PC-3 (cell line): ENCODE measurements around the gene TMEM178B. TPM values are rescaled to one million over a fixed set of nuclear protein-coding genes. Genes with fewer than 3 reads are reported as not detected.

ENCODE experiments used
- ATAC-seq: fragments of 200-7000 bp; cut with Tn5 transposase; 2 replicates; pipeline ENCODE4 v1.9.1; 2020; ENCODE audit warnings: mild to moderate bottlenecking, moderate library complexity
- BruUV-seq: library from RNA; stranded (reverse); fragments of 400-500 nt; replicated peaks from 2 replicates; lab custom pipeline; 2021; lab: Mats Ljungman, UMichigan
- CTCF ChIA-PET: fragments of 300-600 bp; sonication (Branson Sonifier 250); formaldehyde crosslinking; loops from one replicate; lab custom pipeline; 2022; ENCODE audit warnings: antibody characterized with exemption; lab: Charles Lee
- POLR2A ChIA-PET: fragments of 300-600 bp; sonication (Branson Sonifier 250); formaldehyde crosslinking; loops from one replicate; lab custom pipeline; 2022; ENCODE audit warnings: antibody characterized with exemption; ENCODE audit not compliant: unreplicated experiment; lab: Charles Lee
- DNase-seq: peaks from one replicate; pipeline ENCODE4 v3.0.0-alpha.2; 2015
- H2AFZ ChIP-seq: fragments of 300-600 bp; sonication (generic); 2 replicates; pipeline ENCODE4 v1.6.0; 2016; ENCODE audit warnings: antibody characterized with exemption, low read length
- H3F3A ChIP-seq: fragments of 300-600 bp; sonication (generic); one replicate; pipeline ENCODE4 v1.6.0; 2017; ENCODE audit warnings: antibody characterized with exemption, low read length, control low read depth, mild to moderate bottlenecking; ENCODE audit not compliant: unreplicated experiment
- H3K27ac ChIP-seq: fragments of 300-600 bp; sonication (generic); 2 replicates; pipeline ENCODE4 v1.5.1; 2016; ENCODE audit warnings: mild to moderate bottlenecking, low read length
- H3K27me3 ChIP-seq: fragments of 300-600 bp; sonication (generic); 2 replicates; pipeline ENCODE4 v1.6.1; 2016; ENCODE audit warnings: low read length, mixed read lengths
- H3K36me3 ChIP-seq: fragments of 300-600 bp; sonication (generic); 2 replicates; pipeline ENCODE4 v1.6.1; 2016; ENCODE audit warnings: low read depth, mixed run types, low read length, mixed read lengths
- H3K4me1 ChIP-seq: fragments of 300-600 bp; sonication (generic); 2 replicates; pipeline ENCODE4 v1.5.1; 2016; ENCODE audit warnings: low read length; ENCODE audit not compliant: insufficient read depth
- H3K4me2 ChIP-seq: fragments of 300-600 bp; sonication (generic); 2 replicates; pipeline ENCODE4 v1.6.0; 2016; ENCODE audit warnings: low read length
- H3K4me3 ChIP-seq: fragments of 300-600 bp; sonication (generic); 2 replicates; pipeline ENCODE4 v1.5.1; 2016; ENCODE audit warnings: mild to moderate bottlenecking, low read length, mixed read lengths
- H3K79me2 ChIP-seq: fragments of 300-600 bp; sonication (generic); 2 replicates; pipeline ENCODE4 v1.6.1; 2017; ENCODE audit warnings: low read length, mixed read lengths
- H3K9ac ChIP-seq: fragments of 300-600 bp; sonication (generic); 2 replicates; pipeline ENCODE4 v1.6.0; 2016; ENCODE audit warnings: mild to moderate bottlenecking, low read length
- H3K9me2 ChIP-seq: fragments of 300-600 bp; sonication (generic); replicated peaks from 2 replicates; pipeline ENCODE4 v1.6.1; 2016; ENCODE audit warnings: mixed run types, low read length, mixed read lengths
- H3K9me3 ChIP-seq: fragments of 300-600 bp; sonication (generic); 2 replicates; pipeline ENCODE4 v1.6.1; 2016; ENCODE audit warnings: low read length, mixed read lengths
- H4K20me1 ChIP-seq: fragments of 300-600 bp; sonication (generic); 2 replicates; pipeline ENCODE4 v1.6.1; 2016; ENCODE audit warnings: low read length, mixed read lengths
- EZH2 ChIP-seq: fragments of 300-600 bp; sonication (generic); IDR thresholded peaks from one replicate; pipeline ENCODE4 v1.6.1; 2017; ENCODE audit warnings: antibody characterized with exemption, mild to moderate bottlenecking, low read length; ENCODE audit not compliant: unreplicated experiment
- EZH2phosphoT487 ChIP-seq: fragments of 300-600 bp; sonication (generic); IDR thresholded peaks from 2 replicates; pipeline ENCODE4 v1.6.1; 2018; ENCODE audit warnings: mild to moderate bottlenecking, antibody characterized with exemption, low read length, borderline replicate concordance
- intact Hi-C: fragments of 100-400 bp; cut with micrococcal nuclease; formaldehyde crosslinking; loops from 2 replicates; pipeline ENCODE4 v1.9.0; 2023
- total RNA-seq: library from RNA; depleted of rRNA; stranded (reverse); fragments of >200 nt; gene quantifications from 2 replicates; pipeline ENCODE4 v1.2.3, GENCODE V29; 2014
- TF ChIP-seq, protein P1 (sequence below): fragments of 300-600 bp; sonication (generic); conservative IDR thresholded peaks from 2 replicates; pipeline ENCODE4 v1.5.1; 2017; ENCODE audit warnings: antibody characterized with exemption, low read depth, mild to moderate bottlenecking, low read length

Gene TMEM178B
- total RNA-seq, 1 experiment from 2014 or later = 0.29 TPM

GRCh38 chr7:141519623-141520022 lies 445.8 kb downstream of the TMEM178B start:
- ChIA-PET CTCF (no interaction called here), POLR2A (no interaction called here)
- no peak for ATAC-seq
- H3K79me2 ChIP-seq = no peaks in the 10 kb centered on the region
- no peak overlapping the region for H3K4me3 ChIP-seq
- BruUV-seq = no TSS peak
- H3K9me3 ChIP-seq = no peaks in the 10 kb centered on the region
- no peak for DNase-seq
- H3K4me1 ChIP-seq = no peaks in the 10 kb centered on the region
- H3K9me2 ChIP-seq = no peaks in the 10 kb centered on the region
- intact Hi-C loops = no loop called here
- TF ChIP-seq EZH2phosphoT487 (no peak), EZH2 (no peak)
- TF ChIP-seq, protein P1, sequence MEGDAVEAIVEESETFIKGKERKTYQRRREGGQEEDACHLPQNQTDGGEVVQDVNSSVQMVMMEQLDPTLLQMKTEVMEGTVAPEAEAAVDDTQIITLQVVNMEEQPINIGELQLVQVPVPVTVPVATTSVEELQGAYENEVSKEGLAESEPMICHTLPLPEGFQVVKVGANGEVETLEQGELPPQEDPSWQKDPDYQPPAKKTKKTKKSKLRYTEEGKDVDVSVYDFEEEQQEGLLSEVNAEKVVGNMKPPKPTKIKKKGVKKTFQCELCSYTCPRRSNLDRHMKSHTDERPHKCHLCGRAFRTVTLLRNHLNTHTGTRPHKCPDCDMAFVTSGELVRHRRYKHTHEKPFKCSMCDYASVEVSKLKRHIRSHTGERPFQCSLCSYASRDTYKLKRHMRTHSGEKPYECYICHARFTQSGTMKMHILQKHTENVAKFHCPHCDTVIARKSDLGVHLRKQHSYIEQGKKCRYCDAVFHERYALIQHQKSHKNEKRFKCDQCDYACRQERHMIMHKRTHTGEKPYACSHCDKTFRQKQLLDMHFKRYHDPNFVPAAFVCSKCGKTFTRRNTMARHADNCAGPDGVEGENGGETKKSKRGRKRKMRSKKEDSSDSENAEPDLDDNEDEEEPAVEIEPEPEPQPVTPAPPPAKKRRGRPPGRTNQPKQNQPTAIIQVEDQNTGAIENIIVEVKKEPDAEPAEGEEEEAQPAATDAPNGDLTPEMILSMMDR = no peak
- no peaks in the 10 kb centered on the region for H3F3A ChIP-seq
- no peaks in the 10 kb centered on the region for H4K20me1 ChIP-seq
- H2AFZ ChIP-seq = no peak overlapping the region
- no peak overlapping the region for H3K27ac ChIP-seq
- peaks cover 55% of the 10 kb centered on the region for H3K27me3 ChIP-seq
- no peak overlapping the region for H3K9ac ChIP-seq
- H3K36me3 ChIP-seq = no peaks in the 10 kb centered on the region
- no peak overlapping the region for H3K4me2 ChIP-seq

GRCh38 chr7:141522657-141523342 lies 448.9 kb downstream of the TMEM178B start:
- BruUV-seq = no TSS peak
- CTCF ChIA-PET = no interaction called here
- TF ChIP-seq EZH2phosphoT487 = no peak
- TF ChIP-seq, protein P1 = no peak
- no peak for TF ChIP-seq EZH2

GRCh38 chr7:141525973-141526514 lies 452.2 kb downstream of the TMEM178B start:
- H2AFZ ChIP-seq = no peak overlapping the region
- no peak overlapping the region for H3K4me2 ChIP-seq
- H4K20me1 ChIP-seq = no peaks in the 10 kb centered on the region
- no peaks in the 10 kb centered on the region for H3K9me3 ChIP-seq
- BruUV-seq = no TSS peak
- H3F3A ChIP-seq = no peaks in the 10 kb centered on the region
- ChIA-PET POLR2A (no interaction called here), CTCF (no interaction called here)
- no peak overlapping the region for H3K4me3 ChIP-seq
- H3K27me3 ChIP-seq = peaks cover 60% of the 10 kb centered on the region
- no peak for TF ChIP-seq EZH2
- no peak for TF ChIP-seq EZH2phosphoT487
- TF ChIP-seq, protein P1 = no peak
- DNase-seq (no peak), ATAC-seq (no peak)
- H3K79me2 ChIP-seq = no peaks in the 10 kb centered on the region
- no peak overlapping the region for H3K27ac ChIP-seq
- no peaks in the 10 kb centered on the region for H3K4me1 ChIP-seq
- no peaks in the 10 kb centered on the region for H3K36me3 ChIP-seq
- H3K9me2 ChIP-seq = no peaks in the 10 kb centered on the region
- no peak overlapping the region for H3K9ac ChIP-seq
- intact Hi-C loops = no loop called here

More at GRCh38 chr7:141522657-141523342, 448.9 kb downstream of the TMEM178B start:
- H3K9ac ChIP-seq = no peak overlapping the region
- DNase-seq (no peak), ATAC-seq (no peak)
- H3K4me3 ChIP-seq = no peak overlapping the region
- H3K27me3 ChIP-seq = peaks cover 64% of the 10 kb centered on the region
- H3K4me2 ChIP-seq = no peak overlapping the region
- no peaks in the 10 kb centered on the region for H3K79me2 ChIP-seq
- H2AFZ ChIP-seq = no peak overlapping the region
- intact Hi-C loops = no loop called here
- no peaks in the 10 kb centered on the region for H3F3A ChIP-seq
- no peaks in the 10 kb centered on the region for H3K9me2 ChIP-seq
- POLR2A ChIA-PET = no interaction called here
- no peaks in the 10 kb centered on the region for H3K36me3 ChIP-seq
- H3K9me3 ChIP-seq = no peaks in the 10 kb centered on the region
- no peak overlapping the region for H3K27ac ChIP-seq
- no peaks in the 10 kb centered on the region for H3K4me1 ChIP-seq
- H4K20me1 ChIP-seq = no peaks in the 10 kb centered on the region
